Measurements from ENCODE around the gene MAPRE3. TPM values are rescaled to one million over a fixed set of nuclear protein-coding genes. Genes with fewer than 3 reads are reported as not detected.

The MAPRE3 gene
- total RNA-seq, 1 donor from 2014 or later: 23.0 TPM

- Histone ChIP-seq H3K27me3 (no peaks in the 10 kb centered on the region), H3K27ac (no peak overlapping the region), H3K4me1 (peaks cover 5% of the 10 kb centered on the region), H3K9me3 (no peaks in the 10 kb centered on the region), H3K4me3 (no peak overlapping the region), H3K36me3 (peaks cover 65% of the 10 kb centered on the region)
- ATAC-seq (no peak), DNase-seq (no peak)
- intact Hi-C loops (cut with DNase I): no loop called here
- no peak for TF ChIP-seq CTCF (IDR thresholded peaks at IDR 0.05)
These were observed 69.0 kb downstream of the MAPRE3 start for GRCh38 chr2:27039426-27039825.

DNA sequence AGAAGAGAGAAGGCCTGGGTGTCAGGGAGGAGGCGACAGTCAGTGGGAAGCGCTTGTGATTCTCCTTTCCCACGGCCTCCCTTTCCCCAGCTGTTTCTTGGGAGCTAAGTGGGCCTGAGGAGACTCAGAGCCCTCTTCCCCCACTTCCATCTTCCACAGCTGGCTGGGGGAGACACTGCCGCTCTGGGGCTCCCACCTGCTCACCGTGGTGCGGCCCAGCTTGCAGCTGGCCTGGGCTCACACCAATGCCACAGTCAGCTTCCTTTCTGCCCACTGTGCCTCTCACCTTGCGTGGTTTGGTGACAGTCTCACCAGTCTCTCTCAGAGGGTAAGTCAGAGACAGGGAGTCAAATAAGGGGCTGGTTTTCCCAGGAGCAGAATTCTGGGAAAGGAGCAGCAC is 69.4 kb downstream of the MAPRE3 start:
- peaks cover under 1% of the 10 kb centered on the region for H3K4me1 ChIP-seq
- H3K9me3 ChIP-seq: no peaks in the 10 kb centered on the region
- ATAC-seq (no peak), DNase-seq (no peak)
- H3K27ac ChIP-seq: no peak overlapping the region
- TF ChIP-seq CTCF (IDR thresholded peaks at IDR 0.05): no peak
- H3K36me3 ChIP-seq: peaks cover 65% of the 10 kb centered on the region
- H3K4me3 ChIP-seq: no peak overlapping the region
- H3K27me3 ChIP-seq: no peaks in the 10 kb centered on the region
- intact Hi-C loops (cut with DNase I): no loop called here

- Histone ChIP-seq H3K9me3 (no peaks in the 10 kb centered on the region), H3K4me1 (no peaks in the 10 kb centered on the region), H3K4me3 (no peak overlapping the region), H3K36me3 (peaks cover 63% of the 10 kb centered on the region), H3K27me3 (no peaks in the 10 kb centered on the region), H3K27ac (no peak overlapping the region)
- intact Hi-C loops (cut with DNase I): no loop called here
- TF ChIP-seq CTCF (IDR thresholded peaks at IDR 0.05): no peak
- ATAC-seq (no peak), DNase-seq (no peak)
These were observed 69.8 kb downstream of the MAPRE3 start for GRCh38 chr2:27040282-27040681.

DNA sequence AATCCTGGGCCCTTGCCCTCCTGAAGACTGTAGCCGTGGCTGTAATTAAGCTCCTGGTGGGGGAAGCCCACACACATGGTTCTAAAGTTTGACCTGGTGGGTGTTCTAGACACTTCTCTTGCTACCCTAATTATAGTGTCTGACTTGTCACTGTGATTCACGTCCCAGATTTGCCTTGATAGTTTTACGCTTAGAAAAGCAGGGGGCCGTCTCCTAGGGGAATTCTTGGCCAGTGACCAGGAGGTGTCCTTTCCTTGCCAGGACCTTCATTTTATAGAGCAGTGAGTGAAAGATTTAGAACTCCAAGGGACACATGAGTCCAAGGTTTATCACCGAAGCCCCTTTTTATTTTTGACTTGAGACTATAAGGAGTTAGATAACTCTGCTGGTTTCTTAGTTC is 71.3 kb downstream of the MAPRE3 start:
- H3K4me3 ChIP-seq: no peak overlapping the region
- no peaks in the 10 kb centered on the region for H3K9me3 ChIP-seq
- TF ChIP-seq CTCF (IDR thresholded peaks at IDR 0.05): no peak
- H3K36me3 ChIP-seq: peaks cover 48% of the 10 kb centered on the region
- intact Hi-C loops (cut with DNase I): no loop called here
- H3K4me1 ChIP-seq: no peaks in the 10 kb centered on the region
- no peak overlapping the region for H3K27ac ChIP-seq
- no peak for DNase-seq
- ATAC-seq: no peak
- no peaks in the 10 kb centered on the region for H3K27me3 ChIP-seq

DNA sequence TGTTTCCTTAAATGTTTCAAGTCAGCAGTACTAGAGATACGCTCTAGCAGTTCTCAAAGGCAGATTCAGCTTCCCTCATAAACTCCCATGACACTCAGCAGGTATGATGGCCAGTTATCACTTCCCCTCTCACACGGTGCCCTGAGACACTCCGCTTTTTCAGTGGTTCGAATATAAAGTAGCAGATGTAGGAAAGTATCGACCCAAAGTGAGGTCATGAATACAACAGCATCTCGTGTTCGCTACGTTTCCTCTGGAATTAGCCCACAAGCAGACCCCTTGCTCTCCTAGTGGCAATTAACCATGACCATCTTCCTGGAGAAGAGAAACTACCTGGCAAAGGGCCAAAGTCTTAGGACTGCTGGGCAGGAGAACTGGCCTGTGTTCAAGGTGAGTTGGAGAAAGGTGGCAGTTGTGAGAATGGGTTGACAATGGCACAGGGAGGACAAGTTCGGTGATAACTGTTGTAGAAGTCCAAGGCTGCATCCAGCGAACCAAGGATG is 71.8 kb downstream of the MAPRE3 start:
- no peaks in the 10 kb centered on the region for H3K9me3 ChIP-seq
- no peaks in the 10 kb centered on the region for H3K27me3 ChIP-seq
- TF ChIP-seq CTCF (IDR thresholded peaks at IDR 0.05): no peak
- peaks cover 44% of the 10 kb centered on the region for H3K36me3 ChIP-seq
- DNase-seq (no peak), ATAC-seq (no peak)
- H3K27ac ChIP-seq: no peak overlapping the region
- H3K4me3 ChIP-seq: no peak overlapping the region
- intact Hi-C loops (cut with DNase I): no loop called here
- no peaks in the 10 kb centered on the region for H3K4me1 ChIP-seq
